Measurements from ENCODE around the gene AUTS2.

AUTS2 gene

DNA sequence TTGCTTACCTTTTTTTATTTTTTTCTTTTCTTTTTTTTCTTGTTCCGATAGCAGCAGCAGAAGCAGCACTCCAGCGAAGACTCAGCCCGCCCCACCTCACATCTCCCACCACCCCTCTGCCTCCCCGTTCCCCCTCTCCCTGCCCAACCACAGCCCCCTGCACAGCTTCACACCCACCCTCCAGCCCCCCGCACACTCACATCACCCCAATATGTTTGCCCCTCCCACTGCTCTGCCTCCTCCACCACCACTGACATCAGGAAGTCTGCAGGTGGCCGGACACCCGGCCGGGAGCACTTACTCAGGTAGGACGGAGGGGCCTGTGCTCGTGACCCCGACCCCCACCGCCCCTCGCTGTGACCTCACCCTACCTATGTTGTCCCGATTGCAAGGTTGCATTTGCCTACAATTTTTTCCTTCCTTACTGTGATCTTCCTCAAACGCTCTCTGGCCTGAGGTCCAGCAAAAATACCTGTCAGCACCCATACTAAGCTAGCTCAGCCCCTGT, 1166.5 kb downstream of the AUTS2 start:
- no peak overlapping the region for H3K4me3 ChIP-seq (ENCODE audit: low read depth, low read length)
- ChIA-PET CTCF (no interaction called here), POLR2A (no interaction called here)
- DNase-seq (ENCODE audit: low read depth, low spot score), result no peak
- no peak for TF ChIP-seq CTCF (IDR thresholded peaks at IDR 0.05; ENCODE audit: insufficient read depth, low read length, missing control alignments)

GRCh38 chr7:70765651-70766050, 1167.4 kb downstream of the AUTS2 start:
- no peak for DNase-seq (ENCODE audit: low read depth, low spot score)
- H3K4me3 ChIP-seq (ENCODE audit: low read depth, low read length), result no peak overlapping the region
- ChIA-PET CTCF (no interaction called here), POLR2A (no interaction called here)
- TF ChIP-seq CTCF (IDR thresholded peaks at IDR 0.05; ENCODE audit: insufficient read depth, low read length, missing control alignments), result no peak

- POLR2A ChIA-PET, result no interaction called here
- DNase-seq (ENCODE audit: low read depth, low spot score), result no peak
- no peak overlapping the region for H3K4me3 ChIP-seq (ENCODE audit: low read depth, low read length)
- TF ChIP-seq CTCF (IDR thresholded peaks at IDR 0.05; ENCODE audit: insufficient read depth, low read length, missing control alignments), result no peak
- CTCF ChIA-PET, result no interaction called here
These were observed 1167.8 kb downstream of the AUTS2 start for GRCh38 chr7:70766109-70766508.

- ChIA-PET CTCF (no interaction called here), POLR2A (no interaction called here)
- no peak for DNase-seq (ENCODE audit: low read depth, low spot score)
- TF ChIP-seq CTCF (IDR thresholded peaks at IDR 0.05; ENCODE audit: insufficient read depth, low read length, missing control alignments), result no peak
- no peak overlapping the region for H3K4me3 ChIP-seq (ENCODE audit: low read depth, low read length)
These were observed 1168.4 kb downstream of the AUTS2 start for GRCh38 chr7:70766694-70767093.

DNA sequence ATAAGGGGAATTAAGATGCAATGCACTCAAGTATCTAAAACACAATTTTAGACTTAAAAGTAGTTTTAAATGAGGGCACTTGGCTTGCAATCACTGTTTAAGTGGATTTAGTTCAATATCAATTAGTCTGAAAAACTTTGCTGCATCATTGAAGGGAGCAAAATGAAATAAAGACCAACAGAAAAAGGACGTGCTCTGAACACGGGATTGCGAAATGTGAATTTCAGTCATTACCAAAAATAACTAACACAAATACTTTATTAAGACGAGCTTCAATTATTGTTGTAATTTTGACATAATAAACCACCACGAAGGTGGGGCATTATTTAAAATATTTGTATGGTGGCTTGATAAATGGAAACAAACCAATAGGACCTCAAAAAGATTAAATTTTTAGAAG, 1171.9 kb downstream of the AUTS2 start:
- ChIA-PET CTCF (interaction anchor here (2.4 kb wide), 1 partner anchor 10 kb away, joined by 8 read pairs; no protein-coding TSS in a partner anchor), POLR2A (interaction anchor here (0.5 to 1.3 kb wide), 2 partner anchors 458 to 1971 kb away, joined by 3 read pairs; no protein-coding TSS in a partner anchor)
- TF ChIP-seq CTCF (IDR thresholded peaks at IDR 0.05; ENCODE audit: insufficient read depth, low read length, missing control alignments), result no peak
- DNase-seq (ENCODE audit: low read depth, low spot score), result no peak
- no peak overlapping the region for H3K4me3 ChIP-seq (ENCODE audit: low read depth, low read length)

DNA sequence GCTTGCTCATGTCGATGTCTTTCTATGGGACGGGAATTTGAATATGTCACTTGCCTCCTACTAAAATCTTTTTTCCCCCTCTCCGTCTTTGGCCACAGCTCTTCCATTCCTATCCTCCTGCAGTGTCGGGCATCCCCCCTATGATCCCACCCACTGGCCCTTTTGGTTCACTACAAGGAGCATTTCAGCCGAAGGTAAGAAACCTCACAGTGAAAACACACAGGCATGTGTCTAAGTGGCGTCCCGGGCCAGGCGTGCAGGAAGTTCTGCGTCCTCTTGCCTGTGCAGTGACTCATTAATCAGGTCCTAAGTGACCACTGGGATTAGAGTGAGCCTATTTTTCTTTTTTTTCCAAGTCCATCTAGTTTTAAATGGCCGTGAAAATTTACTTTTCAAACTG, 1173.2 kb downstream of the AUTS2 start:
- CTCF ChIA-PET, result interaction anchor here (2.4 kb wide), 1 partner anchor 12 kb away, joined by 8 read pairs; no protein-coding TSS in a partner anchor
- H3K4me3 ChIP-seq (ENCODE audit: low read depth, low read length), result no peak overlapping the region
- no peak for TF ChIP-seq CTCF (IDR thresholded peaks at IDR 0.05; ENCODE audit: insufficient read depth, low read length, missing control alignments)
- POLR2A ChIA-PET, result interaction anchor here (1.3 kb wide), 1 partner anchor 459 kb away, joined by 3 read pairs; no protein-coding TSS in a partner anchor
- no peak for DNase-seq (ENCODE audit: low read depth, low spot score)
